DMS79 treated with DMSO at 0.1 percent for 48 hours (cell line): ENCODE measurements around the gene C8G.

ENCODE experiments used
- DNase-seq: peaks from one replicate; lab custom pipeline; 2025; lab: John Stamatoyannopoulos, UW

The C8G gene

GRCh38 chr9:136944519-136945332, at the start of gene C8G, which contains the start of gene FBXW5:
C8G (plus strand) TSS chr9:136945243; CDS start chr9:136945321, 78 bp downstream.
FBXW5 (minus strand) TSS chr9:136944738; CDS start chr9:136944083, 655 bp downstream.
- DNase-seq, result peak; percentile 89

DNA sequence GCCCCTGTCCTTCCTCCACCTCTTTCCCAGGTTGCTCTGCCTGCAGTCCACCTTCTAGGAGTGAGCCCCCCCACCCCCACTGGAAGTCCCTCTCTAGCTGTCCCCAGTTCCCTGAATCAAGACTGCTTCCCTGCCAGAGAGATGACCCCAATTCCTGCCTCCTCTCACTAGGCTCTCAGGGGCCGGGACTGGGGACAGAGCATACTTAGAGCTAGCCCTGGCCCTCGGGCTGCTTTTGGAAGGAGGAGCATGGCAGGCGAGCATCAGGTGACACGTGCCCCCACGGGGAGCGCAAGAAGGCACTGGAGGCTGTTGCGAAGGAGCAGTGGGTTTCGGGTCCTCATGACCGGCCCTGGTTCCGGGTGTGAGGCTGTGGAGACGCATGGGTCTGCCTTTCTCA, 49.0 kb upstream of the C8G start:
- DNase-seq, result no peak

DNA sequence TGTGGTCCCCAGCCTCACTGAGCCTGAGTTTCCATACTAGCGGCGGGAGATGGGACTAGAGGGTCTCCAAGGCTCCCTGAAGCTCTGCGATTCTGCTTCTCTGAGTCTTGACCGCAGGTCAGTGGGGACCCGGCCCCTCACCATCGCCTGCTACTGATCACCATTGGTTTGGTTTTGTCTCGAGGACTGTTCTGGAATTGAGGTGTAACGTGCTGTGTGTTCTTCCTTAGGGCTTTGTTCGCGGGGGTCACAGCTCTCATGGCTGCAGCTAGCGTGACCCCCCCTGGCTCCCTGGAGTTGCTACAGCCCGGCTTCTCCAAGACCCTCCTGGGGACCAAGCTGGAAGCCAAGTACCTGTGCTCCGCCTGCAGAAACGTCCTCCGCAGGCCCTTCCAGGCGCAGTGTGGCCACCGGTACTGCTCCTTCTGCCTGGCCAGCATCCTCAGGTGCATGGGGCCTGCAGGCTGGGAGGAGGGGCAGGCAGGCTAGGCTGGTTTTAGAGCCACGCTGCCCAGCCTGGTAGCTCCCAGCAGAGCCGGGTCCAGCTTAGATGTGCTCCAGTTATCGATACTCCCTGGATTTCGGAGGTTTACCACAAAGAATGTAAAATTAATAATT, 46.5 kb upstream of the C8G start:
- DNase-seq, result no peak

DNA sequence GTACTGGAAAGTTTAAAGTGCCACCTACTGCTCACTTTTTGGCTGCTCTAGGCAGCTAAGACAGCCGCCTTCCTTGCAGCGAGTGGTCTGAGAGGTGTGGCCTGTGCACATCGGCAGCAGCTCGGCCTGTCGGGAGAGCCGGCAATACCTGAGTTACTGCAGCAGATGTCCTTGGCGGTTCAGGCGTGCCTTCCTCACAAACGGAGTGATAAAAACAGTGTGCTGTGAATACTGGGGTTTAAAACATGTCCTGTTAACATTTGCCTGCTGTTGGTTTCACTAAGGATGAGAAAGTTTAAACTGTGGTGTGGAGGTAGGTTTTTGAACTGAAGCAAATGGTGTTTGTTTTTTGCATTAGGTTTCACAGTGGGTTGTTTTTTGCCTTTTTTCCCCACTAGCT, 45.8 kb upstream of the C8G start:
- DNase-seq, result no peak

GRCh38 chr9:136900556-136900955, 44.5 kb upstream of the C8G start:
- DNase-seq, result no peak

- no peak for DNase-seq
Observed at GRCh38 chr9:136900988-136901515, 44.0 kb upstream of the C8G start.

DNA sequence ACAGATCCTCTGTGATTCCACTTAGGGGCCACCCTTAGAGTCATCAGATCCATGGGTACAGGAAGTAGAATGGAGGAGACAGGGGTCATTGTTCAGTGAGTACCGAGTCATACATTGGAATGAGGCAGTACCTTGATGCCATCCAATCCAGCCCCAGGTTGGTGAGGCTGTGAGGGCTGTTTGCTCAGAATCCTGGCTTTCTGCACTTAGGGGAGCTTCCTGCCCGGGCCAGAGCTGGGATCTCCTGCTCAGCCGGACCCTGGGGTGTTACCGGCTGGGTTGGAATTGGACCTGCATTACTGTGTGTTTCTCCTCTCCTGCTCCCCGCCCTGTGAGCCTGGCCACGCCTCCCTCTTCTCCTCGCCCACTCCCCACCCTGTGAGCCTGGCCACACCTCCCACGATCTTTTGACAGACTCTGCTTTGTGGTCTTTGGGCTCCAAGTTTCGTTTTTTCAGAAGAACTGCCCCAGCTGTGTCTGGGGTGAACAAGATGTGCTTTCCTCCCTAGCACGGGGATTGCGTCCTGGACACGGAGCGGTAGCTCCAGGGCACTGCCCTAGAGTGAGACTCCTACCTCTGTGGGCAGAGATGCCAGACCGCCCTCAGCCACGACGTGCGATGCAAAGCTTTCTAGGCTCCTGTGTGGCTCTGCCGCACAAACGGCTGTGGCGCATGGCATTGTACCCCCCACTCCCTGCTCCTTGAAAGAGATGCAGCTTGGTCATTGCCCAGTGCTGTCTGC, 43.4 kb upstream of the C8G start:
- DNase-seq, result no peak

DNA sequence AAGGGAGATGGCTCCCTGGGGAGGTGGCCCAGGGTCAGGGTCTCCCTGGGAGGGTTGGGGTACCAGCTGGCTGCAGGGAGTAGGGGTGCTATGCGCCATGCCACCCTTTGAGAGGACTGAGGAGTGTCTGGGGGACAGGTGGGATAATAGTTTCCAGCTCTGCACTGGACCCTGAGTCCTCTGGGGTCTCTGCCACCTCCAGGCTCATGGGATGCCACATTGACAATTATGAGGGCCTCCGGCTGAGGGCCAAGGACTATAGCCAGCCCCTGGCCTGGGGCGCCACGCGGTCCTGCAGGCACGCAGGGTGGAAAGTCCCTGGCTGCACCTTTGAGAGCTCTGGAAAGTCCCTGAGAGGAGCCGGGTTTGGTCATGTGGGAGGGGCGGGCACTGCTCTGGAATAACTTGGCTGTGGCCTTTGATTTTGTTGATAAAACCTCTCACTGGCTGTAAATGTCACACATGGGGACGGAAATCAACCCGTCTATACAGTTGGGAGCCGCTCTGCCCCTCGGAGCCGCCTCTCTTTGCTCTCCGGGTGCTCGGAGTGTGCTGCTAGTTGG, 42.7 kb upstream of the C8G start:
- DNase-seq, result no peak

DNA sequence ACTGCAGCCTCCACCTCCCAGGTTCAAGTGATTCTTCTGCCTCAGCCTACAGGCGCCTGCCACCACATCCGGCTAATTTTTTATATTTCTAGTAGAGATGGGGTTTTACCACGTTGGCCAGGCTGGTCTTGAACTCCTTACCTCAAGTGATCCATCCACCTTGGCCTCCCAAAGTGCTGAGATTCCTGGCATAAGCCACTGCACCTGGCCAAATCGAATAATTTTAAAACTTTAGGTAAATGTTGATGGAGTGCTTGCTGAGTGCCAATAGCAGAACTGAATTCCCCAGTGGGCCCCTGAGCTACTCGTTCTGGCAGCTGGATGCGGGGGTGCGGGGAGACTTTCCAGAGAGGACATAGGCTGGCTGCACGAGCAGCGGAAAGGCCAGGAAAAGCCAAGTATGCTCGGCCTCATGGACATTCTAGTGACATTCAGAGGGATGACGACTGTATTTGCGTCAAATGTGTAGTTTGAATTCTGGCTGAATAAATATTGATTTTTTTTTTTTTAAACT, 41.9 kb upstream of the C8G start:
- DNase-seq, result no peak

- no peak for DNase-seq
Observed at GRCh38 chr9:136906266-136906665, 38.8 kb upstream of the C8G start.

DNA sequence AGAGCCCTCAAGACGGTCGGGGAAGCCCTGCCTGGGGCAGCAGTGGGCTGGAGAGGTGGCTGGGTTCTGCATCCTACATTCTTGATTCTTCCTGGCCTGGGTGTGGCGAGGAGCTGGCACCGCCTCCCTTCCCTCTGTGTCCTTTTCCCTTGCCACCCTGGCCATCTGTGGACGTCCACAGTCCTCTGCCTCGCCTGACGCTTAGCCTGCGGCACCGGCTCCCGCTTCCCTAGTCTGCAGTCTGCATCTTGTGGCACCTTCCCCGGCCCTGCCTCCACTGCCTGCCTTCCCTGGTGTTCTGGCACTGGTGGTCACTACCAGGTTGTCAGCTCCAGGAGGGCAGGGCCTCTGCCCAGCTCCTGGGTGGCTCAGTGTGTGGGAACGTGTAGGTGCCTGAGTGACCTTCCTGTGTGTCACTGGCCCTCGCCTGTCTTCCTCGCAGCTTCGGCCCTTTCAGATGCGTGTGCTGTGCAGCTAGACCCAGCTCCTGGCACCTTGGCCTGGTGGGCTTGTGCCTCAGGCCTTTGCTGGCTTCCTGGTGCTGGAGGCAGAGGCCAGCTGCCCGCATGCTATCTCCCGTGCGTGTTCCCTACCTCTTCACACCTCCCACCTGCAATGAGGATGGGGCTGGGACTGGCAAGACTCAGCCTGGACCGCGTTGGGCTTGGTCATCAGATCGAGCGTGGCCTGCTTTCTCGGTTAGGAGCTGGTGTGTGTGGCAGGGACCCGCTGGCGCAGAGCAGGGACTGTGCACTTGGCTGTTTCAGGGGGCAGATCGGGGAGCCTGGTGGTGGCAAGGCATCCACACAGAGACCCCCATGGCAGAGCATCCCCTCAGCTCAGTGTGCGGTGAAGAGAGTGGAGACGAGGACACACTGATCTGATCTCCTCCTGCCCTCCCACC, 37.8 kb upstream of the C8G start:
- no peak for DNase-seq

GRCh38 chr9:136910197-136910900, 34.7 kb upstream of the C8G start:
- no peak for DNase-seq

GRCh38 chr9:136910901-136911245, 34.2 kb upstream of the C8G start:
- DNase-seq, result no peak

DNA sequence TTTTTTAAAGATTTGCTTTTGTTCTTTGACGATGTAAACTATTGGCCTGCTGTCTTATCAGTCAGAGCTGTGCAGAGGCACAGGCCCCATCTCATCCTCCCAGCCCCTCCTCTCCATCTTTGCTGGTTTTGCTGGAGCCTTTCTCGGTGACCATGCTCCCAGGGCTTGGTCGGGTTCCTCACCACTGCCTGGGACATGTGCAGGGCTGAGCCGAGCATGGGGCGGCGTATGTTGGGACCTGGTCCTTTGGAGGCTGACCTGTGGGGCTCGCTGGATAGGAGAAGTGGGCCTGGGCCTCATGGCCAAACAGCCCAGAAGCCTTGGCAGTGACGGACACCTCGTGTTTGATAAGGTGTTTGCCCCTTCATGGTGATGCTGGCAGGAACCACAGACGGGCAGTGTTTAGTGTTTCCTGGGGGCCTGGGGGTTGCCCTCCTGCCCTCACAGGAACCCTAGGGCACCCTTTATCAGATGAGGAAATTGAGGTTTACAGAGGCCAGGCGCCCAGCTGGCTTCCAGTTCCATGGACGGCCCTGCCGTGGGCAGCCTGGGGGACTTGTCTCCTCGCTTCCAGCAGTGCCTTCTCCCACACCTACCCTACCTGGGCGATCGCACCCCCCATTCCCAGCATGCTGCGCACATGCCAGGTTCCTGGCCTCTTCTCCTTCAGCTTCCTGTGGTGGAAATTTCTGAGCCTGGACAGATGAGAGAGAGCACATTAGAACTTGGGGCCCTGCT, 31.2 kb upstream of the C8G start:
- DNase-seq, result no peak

DNA sequence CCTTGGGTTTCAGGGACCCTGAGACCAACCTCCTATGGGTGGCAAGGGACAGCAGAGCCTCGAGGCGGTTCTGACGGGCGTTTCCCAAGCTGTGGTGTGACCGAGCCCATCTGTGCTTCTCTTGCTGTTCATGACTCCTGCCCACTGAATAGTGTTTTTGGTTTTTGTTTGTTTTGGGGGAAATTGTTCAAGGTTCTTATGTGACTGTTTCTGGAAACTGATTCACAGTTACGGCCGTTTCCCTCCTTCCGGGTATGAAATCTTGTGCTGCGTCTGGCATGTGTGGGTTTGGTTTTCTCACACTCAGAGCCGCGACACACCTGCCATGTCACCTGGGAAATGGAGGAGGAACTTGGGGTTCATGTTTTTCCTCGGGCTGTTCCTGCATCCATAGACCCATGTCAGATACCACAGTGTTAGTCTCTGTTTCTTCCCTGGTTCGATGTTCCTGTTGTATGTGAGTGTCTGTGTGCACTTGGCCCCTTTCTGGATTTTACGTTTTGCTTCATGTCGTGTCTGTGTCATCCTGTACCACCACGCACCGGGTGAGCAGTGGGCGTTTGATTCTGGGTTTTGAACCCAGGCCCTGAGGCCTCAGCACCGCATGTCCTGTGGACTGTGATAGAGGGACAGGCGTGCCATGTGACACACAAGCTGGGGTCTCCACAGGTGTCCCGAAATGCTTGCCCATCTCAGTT, 29.3 kb upstream of the C8G start:
- no peak for DNase-seq

GRCh38 chr9:136916330-136917184, 28.5 kb upstream of the C8G start:
- DNase-seq, result no peak

- DNase-seq, result no peak
Observed at GRCh38 chr9:136917902-136918301, 27.1 kb upstream of the C8G start.

- no peak for DNase-seq
Observed at GRCh38 chr9:136920069-136920468, 25.0 kb upstream of the C8G start.
